Measurements from ENCODE around the gene EXD3.
"Not testable (repeated sequence)": the region's sequence is repeated elsewhere in the genome, so short reads cannot be mapped to it uniquely, and the experiment has no call there.

Gene EXD3

GRCh38 chr9:137390553-137391410 lies 32.2 kb downstream of the EXD3 start:
- DNase-seq = no peak

GRCh38 chr9:137389428-137389746 lies 33.6 kb downstream of the EXD3 start:
- DNase-seq = no peak

GRCh38 chr9:137388589-137389427 lies 34.2 kb downstream of the EXD3 start:
- no peak for DNase-seq

GRCh38 chr9:137387891-137388560 lies 34.9 kb downstream of the EXD3 start:
- no peak for DNase-seq

GRCh38 chr9:137387114-137387890 lies 35.7 kb downstream of the EXD3 start:
- DNase-seq = no peak

DNA sequence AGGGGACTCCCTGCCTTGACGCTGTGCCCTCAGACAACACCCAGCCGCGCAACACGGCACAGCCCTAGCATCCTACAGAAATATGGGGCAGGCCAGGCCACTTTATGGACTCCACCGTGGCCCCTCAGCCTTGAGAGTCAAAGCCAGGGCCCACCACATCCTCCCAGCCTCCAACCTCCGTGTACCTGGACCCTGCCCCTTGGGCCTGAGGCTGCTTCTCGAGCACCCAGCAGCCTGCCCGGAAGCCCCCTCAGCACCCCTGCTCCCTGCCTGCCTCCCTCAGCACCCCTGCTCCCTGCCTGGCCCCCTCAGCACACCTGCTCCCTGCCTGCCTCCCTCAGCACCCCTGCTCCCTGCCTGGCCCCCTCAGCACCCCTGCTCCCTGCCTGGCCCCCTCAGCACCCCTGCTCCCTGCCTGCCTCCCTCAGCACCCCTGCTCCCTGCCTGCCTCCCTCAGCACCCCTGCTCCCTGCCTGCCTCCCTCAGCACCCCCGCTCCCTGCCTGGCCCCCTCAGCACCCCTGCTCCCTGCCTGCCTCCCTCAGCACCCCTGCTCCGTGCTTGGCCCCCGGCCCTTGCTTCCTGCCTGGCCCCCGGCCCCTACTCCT lies 36.4 kb downstream of the EXD3 start:
- DNase-seq = not testable (repeated sequence)

- DNase-seq = no peak
Observed at GRCh38 chr9:137385061-137385655, 37.8 kb downstream of the EXD3 start.

GRCh38 chr9:137383784-137384756 lies 38.9 kb downstream of the EXD3 start:
- no peak for DNase-seq

GRCh38 chr9:137383081-137383783 lies 39.7 kb downstream of the EXD3 start:
- DNase-seq = no peak

GRCh38 chr9:137382444-137383080 lies 40.4 kb downstream of the EXD3 start:
- no peak for DNase-seq

DNA sequence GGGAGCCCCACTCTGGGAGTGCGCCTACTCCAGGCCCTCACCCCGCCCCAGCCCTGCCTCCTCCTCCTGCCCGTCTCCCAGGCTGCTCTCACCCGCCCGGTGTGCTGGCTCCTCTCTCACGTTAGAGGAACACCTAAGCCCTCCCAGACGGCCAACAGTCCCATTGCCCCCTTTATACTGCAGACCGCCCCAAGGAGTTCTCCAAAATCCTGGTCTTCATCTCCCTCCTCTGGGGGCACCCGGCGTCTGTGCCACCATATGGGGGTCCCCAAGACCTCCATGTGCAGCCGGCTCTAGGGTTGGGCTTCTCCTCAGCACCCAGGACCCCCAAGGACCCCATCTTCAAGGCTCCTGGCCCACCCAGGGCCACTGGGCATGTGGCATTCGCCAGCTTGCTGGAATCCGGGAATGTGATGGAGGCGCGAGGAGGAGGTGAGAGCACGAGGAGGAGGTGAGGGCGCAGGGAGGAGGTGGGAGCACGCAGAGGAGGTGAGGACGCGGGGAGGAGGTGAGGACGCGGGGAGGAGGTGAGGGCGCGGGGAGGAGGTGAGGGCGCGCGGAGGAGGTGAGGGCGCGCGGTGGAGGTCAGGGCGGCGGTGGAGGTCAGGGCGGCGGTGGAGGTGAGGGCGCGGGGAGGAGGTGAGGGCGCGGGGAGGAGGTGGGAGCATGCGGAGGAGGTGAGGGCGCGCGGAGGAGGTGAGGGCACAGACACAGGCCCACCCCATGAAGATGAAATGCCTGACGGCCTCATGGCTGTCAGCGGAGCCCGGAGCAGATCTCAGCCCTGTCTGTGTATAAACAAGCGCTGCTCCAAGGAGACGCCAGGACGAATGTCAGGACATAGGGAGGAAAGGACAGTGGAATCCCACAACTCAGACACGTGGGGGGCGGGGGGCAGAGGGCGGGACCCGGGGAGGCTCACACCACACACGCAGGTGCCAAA lies 41.2 kb downstream of the EXD3 start:
- DNase-seq = no peak

DNA sequence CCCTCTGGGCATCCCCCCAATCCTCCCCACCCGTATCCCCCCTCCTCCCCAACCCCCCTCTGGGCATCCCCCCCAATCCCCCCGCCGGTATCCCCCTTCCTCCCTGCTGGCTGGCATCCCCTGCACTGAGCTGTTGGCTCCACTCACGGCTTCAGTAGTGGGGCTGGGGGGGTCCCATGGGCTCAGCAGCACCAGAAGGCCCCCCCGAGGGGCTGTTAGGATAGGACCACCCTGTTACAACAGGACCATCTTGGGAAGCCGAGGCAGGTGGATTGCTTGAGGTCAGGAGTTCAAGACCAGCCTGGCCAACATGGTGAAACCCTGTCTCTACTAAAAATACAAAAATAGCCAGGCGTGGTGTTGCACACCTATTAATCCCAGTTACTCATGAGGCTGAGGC lies 42.4 kb downstream of the EXD3 start:
- DNase-seq = no peak

GRCh38 chr9:137380171-137380570 lies 42.8 kb downstream of the EXD3 start:
- DNase-seq = no peak

- no peak for DNase-seq
Observed at GRCh38 chr9:137379761-137380161, 43.2 kb downstream of the EXD3 start.

DNA sequence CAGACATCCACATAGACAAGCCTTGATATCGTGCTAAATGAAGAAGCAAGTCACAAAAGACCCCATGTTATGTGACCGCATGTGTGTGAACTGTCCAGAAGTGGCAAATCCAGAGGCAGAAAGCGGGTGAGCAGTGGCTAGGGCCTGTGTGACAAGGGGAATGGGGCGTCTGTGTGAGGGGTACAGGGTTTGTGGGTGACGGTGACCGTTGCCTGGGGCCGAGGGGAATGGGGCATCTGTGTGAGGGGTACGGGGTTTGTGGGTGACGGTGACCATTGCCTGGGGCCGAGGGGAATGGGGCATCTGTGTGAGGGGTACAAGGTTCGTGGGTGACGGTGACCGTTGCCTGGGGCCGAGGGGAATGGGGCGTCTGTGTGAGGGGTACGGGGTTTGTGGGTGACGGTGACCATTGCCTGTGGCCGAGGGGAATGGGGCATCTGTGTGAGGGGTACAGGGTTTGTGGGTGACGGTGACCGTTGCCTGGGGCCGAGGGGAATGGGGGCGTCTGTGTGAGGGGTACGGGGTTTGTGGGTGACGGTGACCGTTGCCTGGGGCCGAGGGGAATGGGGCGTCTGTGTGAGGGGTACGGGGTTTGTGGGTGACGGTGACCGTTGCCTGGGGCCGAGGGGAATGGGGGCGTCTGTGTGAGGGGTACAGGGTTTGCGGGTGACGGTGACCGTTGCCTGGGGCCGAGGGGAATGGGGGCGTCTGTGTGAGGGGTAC lies 44.1 kb downstream of the EXD3 start:
- DNase-seq = not testable (repeated sequence)

- DNase-seq = no peak
Observed at GRCh38 chr9:137376386-137376785, 46.6 kb downstream of the EXD3 start.

GRCh38 chr9:137375321-137376058 lies 47.5 kb downstream of the EXD3 start:
- DNase-seq = no peak

All from amniotic stem cell (primary cell).